Tibial nerve (tissue), 4 donors: ENCODE data around the gene KLB. TPM values are rescaled to one million over a fixed set of nuclear protein-coding genes. Genes with fewer than 3 reads are reported as not detected.
"Not testable (repeated sequence)": the region's sequence is repeated elsewhere in the genome, so short reads cannot be mapped to it uniquely, and the experiment has no call there.

ENCODE experiments used
- DNase-seq, 2 donors: peaks; one replicate each; pipeline ENCODE4 v3.0.0-alpha.2; 2019; ENCODE audit warnings: low spot score in 2 of 2
- H3K27ac ChIP-seq, 4 donors: fragments of 200-600 bp; sonication (generic) in 3 of 4; one replicate each; pipeline ENCODE4 v1.5.1; 2017 to 2019; ENCODE audit warnings: mild to moderate bottlenecking in 1 of 4
- H3K27me3 ChIP-seq, 2 donors: fragments of 200-600 bp; sonication (generic) in 1 of 2; one replicate each; pipeline versions ENCODE4 v1.5.1 to v1.6.0; 2017 to 2019
- H3K36me3 ChIP-seq, 3 donors: fragments of 200-600 bp; sonication (generic); one replicate each; pipeline ENCODE4 v1.5.1; 2018 to 2019
- H3K4me1 ChIP-seq, 4 donors: fragments of 200-600 bp; sonication (generic) in 3 of 4; one replicate each; pipeline ENCODE4 v1.5.1; 2017 to 2019
- H3K4me3 ChIP-seq, 4 donors: fragments of 200-600 bp; sonication (generic) in 3 of 4; one replicate each; pipeline ENCODE4 v1.5.1; 2017 to 2019; ENCODE audit warnings: mild to moderate bottlenecking in 1 of 4, moderate library complexity in 1 of 4
- H3K9me3 ChIP-seq, 4 donors: fragments of 200-600 bp; sonication (generic) in 3 of 4; one replicate each; pipeline ENCODE4 v1.5.1; 2017 to 2019
- EP300 ChIP-seq, 2 donors: sonication (generic); formaldehyde crosslinking; IDR thresholded peaks; one replicate each; pipeline ENCODE4 v1.6.1; 2017; ENCODE audit warnings: antibody characterized with exemption in 2 of 2, mild to moderate bottlenecking in 1 of 2
- POLR2A ChIP-seq, 2 donors: fragments of 450-650 bp; IDR thresholded peaks; one replicate each; pipeline ENCODE4 v1.6.1; 2017; ENCODE audit warnings: antibody characterized with exemption in 2 of 2, mild to moderate bottlenecking in 2 of 2, moderate library complexity in 2 of 2
- WGBS, 2 donors: methylation state at CpG; one replicate each; pipeline ENCODE4 v1.1.5; 2018; 5-methylcytosine and 5-hydroxymethylcytosine counted together
- total RNA-seq, 4 donors: library from RNA; depleted of rRNA; stranded (reverse); fragments of >200 nt; gene quantifications; one replicate each; pipeline ENCODE4 v1.1.0, GENCODE V29; 2016
- TF ChIP-seq, protein P1 (sequence below), 5 experiments: fragments of 200-600 bp in 3 of 5; fragments of 450-650 bp in 2 of 5; sonication (generic) in 3 of 5; IDR thresholded peaks; one replicate each; pipeline ENCODE4 v1.5.1; 2016 to 2019; ENCODE audit warnings: antibody characterized with exemption in 5 of 5, mild to moderate bottlenecking in 3 of 5, moderate library complexity in 2 of 5

KLB gene
- total RNA-seq, 4 donors from 2014 or later = 1.6 to 10.2 (median 3.4) TPM

DNA sequence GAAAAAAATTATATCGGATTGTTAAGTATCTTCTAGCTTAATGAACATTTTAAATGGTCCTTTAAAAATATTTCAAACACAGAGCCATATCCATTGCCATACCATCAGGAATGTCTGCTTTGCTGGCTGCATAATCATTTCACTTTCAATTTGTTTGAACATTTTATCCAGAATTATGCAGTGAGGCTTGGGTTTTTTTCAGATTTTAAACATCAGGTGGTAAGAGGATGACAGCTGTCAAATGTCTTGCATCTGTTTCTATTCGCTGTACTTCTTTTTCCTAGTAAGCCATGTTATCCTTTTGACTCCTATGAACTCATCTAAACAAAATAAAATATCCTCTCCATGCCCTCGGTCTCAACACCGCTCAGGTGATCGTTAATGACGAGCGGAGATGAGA, 41.4 kb upstream of the KLB start:
- no peak for TF ChIP-seq POLR2A (IDR thresholded peaks at IDR 0.05)
- no peak for TF ChIP-seq EP300 (IDR thresholded peaks at IDR 0.05)
- TF ChIP-seq, protein P1, sequence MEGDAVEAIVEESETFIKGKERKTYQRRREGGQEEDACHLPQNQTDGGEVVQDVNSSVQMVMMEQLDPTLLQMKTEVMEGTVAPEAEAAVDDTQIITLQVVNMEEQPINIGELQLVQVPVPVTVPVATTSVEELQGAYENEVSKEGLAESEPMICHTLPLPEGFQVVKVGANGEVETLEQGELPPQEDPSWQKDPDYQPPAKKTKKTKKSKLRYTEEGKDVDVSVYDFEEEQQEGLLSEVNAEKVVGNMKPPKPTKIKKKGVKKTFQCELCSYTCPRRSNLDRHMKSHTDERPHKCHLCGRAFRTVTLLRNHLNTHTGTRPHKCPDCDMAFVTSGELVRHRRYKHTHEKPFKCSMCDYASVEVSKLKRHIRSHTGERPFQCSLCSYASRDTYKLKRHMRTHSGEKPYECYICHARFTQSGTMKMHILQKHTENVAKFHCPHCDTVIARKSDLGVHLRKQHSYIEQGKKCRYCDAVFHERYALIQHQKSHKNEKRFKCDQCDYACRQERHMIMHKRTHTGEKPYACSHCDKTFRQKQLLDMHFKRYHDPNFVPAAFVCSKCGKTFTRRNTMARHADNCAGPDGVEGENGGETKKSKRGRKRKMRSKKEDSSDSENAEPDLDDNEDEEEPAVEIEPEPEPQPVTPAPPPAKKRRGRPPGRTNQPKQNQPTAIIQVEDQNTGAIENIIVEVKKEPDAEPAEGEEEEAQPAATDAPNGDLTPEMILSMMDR (IDR thresholded peaks at IDR 0.05) = no peak
- H3K36me3 ChIP-seq = peaks cover 0 to 8% (median 0%) of the 10 kb centered on the region in 3 donors
- H3K4me1 ChIP-seq = peaks cover 0 to 35% (median 13%) of the 10 kb centered on the region in 4 donors
- H3K27me3 ChIP-seq = no peaks in the 10 kb centered on the region
- WGBS, 2 donors = 6 to 8% methylated on average over 7 of the region's 7 CpGs
- peak overlapping the region; percentile 65 to 90 (median 82) for H3K4me3 ChIP-seq
- H3K27ac ChIP-seq = peak overlapping the region; percentile 72 to 90 (median 88)
- no peak for DNase-seq
- no peaks in the 10 kb centered on the region for H3K9me3 ChIP-seq

DNA sequence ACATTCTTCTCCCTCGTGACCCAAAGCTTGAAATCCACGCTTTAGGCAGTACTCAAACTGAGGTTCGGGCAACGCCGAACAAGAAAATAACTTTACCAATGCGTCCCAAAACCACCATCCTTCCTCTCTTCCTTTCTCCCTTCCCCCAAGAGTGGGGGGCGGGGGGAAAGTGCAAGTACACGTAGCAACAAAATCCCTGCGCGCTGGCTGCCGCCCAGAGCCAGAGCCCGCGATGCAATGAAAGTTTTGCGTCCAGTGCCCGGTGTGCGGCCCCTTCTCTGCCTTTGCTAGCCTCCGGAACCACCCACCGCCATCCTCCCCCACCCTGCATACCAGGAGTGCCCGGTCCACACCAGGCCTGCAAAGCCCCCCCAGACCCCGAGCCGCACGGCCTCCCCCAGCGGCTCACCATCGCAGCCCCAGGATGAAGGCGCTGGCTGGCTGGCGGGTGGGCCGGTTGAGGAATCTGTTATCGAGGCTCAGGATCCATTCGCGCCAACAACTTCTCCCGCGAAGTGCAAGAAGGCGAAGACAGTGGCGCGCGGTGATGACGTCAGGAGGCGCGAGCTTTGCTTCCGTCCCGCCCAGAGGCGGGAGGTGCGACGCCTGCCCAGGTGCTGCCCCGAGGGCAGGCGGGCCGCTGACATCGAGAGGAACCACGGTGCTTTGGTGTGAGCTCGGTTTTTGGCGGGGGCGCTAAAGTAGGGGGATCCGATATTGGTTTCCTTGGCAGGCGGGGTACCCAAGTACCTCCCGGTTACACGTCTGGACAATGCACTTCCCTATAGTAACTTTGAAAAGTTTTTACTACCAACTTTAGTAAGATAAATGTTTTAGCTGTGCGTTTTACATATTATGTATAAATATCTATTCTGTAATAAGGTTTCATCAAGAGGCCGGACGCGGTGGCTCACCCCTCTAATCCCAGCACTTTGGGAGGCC, 40.6 kb upstream of the KLB start, which contains the start of gene RFC1:
TSS of gene RFC1 (minus strand) at position 533 of the 942 bp plus-strand sequence. CDS start at position 412, 121 bp downstream.
- Histone ChIP-seq H3K27ac (peak within 1 kb of the TSS; percentile 72 to 90 (median 88)), H3K9me3 (no peaks in the 10 kb centered on the region), H3K4me1 (peaks cover 0 to 35% (median 13%) of the 10 kb centered on the region in 4 donors), H3K4me3 (peak within 1 kb of the TSS; percentile 65 to 90 (median 82)), H3K27me3 (no peaks in the 10 kb centered on the region), H3K36me3 (peaks cover 0 to 2% (median 0%) of the 10 kb centered on the region in 3 donors)
- TF ChIP-seq EP300 (IDR thresholded peaks at IDR 0.05) = peak; percentile 44 to 90
- TF ChIP-seq, protein P1 (IDR thresholded peaks at IDR 0.05) = peak in 1 of 5 experiments; percentile 18
- peak in 1 of 2 donors; percentile 38 for TF ChIP-seq POLR2A (IDR thresholded peaks at IDR 0.05)
- WGBS, 2 donors = 8% methylated on average over 27 to 36 of the region's 60 CpGs
- DNase-seq = peak; percentile 81 to 85

DNA sequence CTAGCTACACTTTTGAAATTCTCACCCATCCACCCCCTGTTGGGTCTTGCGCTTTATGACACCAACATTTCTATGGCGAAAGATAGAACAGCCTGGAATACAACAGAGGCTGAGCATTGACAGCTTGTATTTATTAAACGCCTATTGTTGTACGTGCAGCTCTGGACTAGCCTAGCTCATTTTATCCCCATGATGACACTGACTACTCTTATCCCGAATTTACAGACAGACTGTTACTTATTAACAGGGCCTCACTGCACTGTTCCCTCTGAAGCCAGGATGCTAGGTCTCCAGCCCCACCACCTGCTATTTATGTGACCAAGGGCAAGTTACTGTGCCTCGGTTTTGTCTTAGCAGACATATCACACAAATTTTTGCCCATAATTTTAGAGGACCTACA, 39.6 kb upstream of the KLB start:
- no peak for TF ChIP-seq EP300 (IDR thresholded peaks at IDR 0.05)
- no peak for TF ChIP-seq POLR2A (IDR thresholded peaks at IDR 0.05)
- TF ChIP-seq, protein P1 (IDR thresholded peaks at IDR 0.05) = no peak
- Histone ChIP-seq H3K4me1 (peaks cover 0 to 35% (median 13%) of the 10 kb centered on the region in 4 donors), H3K4me3 (no peak overlapping the region), H3K27ac (no peak overlapping the region), H3K9me3 (no peaks in the 10 kb centered on the region), H3K27me3 (no peaks in the 10 kb centered on the region), H3K36me3 (no peaks in the 10 kb centered on the region)
- WGBS, 2 donors = 84 to 90% methylated on average over 6 of the region's 6 CpGs
- no peak for DNase-seq

DNA sequence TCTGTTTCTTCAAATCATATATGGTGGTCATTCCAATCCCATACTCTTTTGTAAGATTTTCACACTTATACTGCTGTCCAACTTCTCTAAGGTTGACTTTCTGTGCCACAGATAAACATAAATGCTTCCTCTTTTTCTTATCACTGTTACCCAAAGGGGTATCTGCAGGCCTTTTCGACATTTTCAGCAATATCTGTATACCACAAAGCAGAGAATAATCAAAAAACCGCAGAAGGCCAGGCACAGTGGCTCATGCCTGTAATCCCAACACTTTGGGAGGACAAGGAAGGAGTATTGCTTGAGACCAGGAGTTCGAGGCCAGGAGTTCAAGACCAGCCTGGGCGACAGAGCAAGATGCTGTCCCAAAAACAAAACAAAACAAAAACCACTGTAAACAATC, 37.4 kb upstream of the KLB start:
- Histone ChIP-seq H3K27ac (no peak overlapping the region), H3K27me3 (no peaks in the 10 kb centered on the region), H3K36me3 (no peaks in the 10 kb centered on the region), H3K4me1 (peaks cover 0 to 18% (median 12%) of the 10 kb centered on the region in 4 donors), H3K9me3 (no peaks in the 10 kb centered on the region), H3K4me3 (no peak overlapping the region)
- DNase-seq = no peak
- 57 to 71% methylated on average over 4 of the region's 4 CpGs for WGBS, 2 donors
- TF ChIP-seq, protein P1 (IDR thresholded peaks at IDR 0.05) = no peak
- TF ChIP-seq EP300 (IDR thresholded peaks at IDR 0.05) (no peak), POLR2A (IDR thresholded peaks at IDR 0.05) (no peak)

DNA sequence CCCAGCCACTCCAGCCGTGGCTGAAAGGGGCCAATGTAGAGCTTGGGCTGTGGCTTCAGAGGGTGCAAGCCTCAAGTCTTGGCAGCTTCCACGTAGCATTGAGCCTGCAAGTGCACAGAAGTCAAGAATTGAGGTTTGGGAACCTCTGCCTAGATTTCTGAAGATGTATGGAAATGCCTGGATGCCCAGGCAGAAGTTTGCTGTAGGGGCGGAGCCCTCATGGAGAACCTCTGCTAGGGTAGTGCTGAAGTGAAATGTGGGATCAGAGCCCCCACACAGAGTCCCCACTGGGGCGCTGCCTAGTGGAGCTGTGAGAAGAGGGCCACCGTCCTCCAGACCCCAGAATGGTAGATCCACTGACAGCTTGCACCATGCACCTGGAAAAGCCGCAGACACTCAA, 35.5 kb upstream of the KLB start:
- not testable (repeated sequence) for H3K27ac ChIP-seq, H3K27me3 ChIP-seq, H3K36me3 ChIP-seq, H3K4me1 ChIP-seq, H3K4me3 ChIP-seq, H3K9me3 ChIP-seq, DNase-seq
- WGBS, 2 donors = 90 to 93% methylated on average over 4 to 6 of the region's 6 CpGs
